ENCODE results near the gene OPN5. TPM values are rescaled to one million over a fixed set of nuclear protein-coding genes. Genes with fewer than 3 reads are reported as not detected.
A peak's percentile ranks its signal among the peaks of the same experiment; 100 is the strongest.

The OPN5 gene
- total RNA-seq, 1 donor = under 0.01 TPM

DNA sequence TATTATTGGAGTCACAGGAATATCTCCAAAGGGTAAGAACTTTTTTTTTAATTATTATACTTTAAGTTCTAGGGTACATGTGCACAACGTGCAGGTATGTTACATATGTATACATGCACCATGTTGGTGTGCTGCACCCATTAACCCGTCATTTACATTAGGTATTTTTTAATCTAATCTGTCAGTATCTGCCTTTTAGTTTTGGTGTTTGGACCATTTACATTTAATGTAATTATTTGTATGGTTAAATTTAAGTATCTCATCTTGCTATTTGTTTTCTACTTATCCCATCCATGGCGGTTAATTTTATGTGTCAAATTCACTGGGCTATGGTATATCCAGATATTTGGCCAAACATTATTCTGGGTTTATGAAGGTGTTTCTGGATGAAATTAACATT is 15.4 kb upstream of the OPN5 start:
- TF ChIP-seq, protein P1, sequence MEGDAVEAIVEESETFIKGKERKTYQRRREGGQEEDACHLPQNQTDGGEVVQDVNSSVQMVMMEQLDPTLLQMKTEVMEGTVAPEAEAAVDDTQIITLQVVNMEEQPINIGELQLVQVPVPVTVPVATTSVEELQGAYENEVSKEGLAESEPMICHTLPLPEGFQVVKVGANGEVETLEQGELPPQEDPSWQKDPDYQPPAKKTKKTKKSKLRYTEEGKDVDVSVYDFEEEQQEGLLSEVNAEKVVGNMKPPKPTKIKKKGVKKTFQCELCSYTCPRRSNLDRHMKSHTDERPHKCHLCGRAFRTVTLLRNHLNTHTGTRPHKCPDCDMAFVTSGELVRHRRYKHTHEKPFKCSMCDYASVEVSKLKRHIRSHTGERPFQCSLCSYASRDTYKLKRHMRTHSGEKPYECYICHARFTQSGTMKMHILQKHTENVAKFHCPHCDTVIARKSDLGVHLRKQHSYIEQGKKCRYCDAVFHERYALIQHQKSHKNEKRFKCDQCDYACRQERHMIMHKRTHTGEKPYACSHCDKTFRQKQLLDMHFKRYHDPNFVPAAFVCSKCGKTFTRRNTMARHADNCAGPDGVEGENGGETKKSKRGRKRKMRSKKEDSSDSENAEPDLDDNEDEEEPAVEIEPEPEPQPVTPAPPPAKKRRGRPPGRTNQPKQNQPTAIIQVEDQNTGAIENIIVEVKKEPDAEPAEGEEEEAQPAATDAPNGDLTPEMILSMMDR (IDR thresholded peaks at IDR 0.05; ENCODE audit: insufficient read depth, low read length) = no peak
- DNase-seq (ENCODE audit: low read depth) = no peak
- no peak overlapping the region for H3K4me3 ChIP-seq (ENCODE audit: low read depth, low read length)

DNA sequence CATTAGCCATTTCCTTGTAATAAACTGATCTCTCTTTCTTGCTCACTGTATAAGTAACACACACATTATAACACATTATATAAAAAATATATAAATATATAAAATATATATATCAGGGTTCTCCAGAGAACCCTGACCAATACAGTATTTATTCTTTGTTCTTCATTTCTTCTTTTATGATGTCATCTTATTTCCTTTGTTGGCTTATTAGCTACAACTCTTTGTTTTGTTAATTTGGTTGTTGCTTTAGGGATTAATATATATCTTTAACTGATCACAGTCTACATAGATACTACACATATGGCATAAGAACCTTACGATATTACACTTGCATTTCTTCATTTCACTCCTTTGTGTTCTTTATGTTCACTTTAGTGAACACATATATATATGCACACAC is 14.7 kb upstream of the OPN5 start:
- DNase-seq (ENCODE audit: low read depth) = no peak
- H3K4me3 ChIP-seq (ENCODE audit: low read depth, low read length) = no peak overlapping the region
- TF ChIP-seq, protein P1 (IDR thresholded peaks at IDR 0.05; ENCODE audit: insufficient read depth, low read length) = no peak

DNA sequence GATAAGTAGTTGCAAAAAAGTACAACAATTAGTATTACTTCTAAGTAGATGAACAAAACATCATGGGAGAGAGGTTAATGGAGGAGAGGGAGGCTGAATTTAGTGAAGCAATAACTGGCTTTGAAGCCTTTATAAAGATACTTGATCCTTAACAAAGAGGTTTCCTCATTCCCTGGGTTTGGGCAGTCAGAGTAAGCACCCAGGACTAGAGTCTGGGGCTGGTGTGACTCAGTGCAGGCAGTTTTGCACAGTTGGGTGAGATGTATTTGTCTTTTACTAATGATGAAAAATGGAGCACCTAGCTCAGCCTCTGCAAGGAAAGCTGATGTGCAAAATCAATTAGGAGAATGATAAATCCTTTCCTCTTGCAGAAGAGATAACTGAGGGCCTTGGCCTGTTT is 11.8 kb upstream of the OPN5 start:
- TF ChIP-seq, protein P1 (IDR thresholded peaks at IDR 0.05; ENCODE audit: insufficient read depth, low read length) = no peak
- DNase-seq (ENCODE audit: low read depth) = no peak
- no peak overlapping the region for H3K4me3 ChIP-seq (ENCODE audit: low read depth, low read length)

DNA sequence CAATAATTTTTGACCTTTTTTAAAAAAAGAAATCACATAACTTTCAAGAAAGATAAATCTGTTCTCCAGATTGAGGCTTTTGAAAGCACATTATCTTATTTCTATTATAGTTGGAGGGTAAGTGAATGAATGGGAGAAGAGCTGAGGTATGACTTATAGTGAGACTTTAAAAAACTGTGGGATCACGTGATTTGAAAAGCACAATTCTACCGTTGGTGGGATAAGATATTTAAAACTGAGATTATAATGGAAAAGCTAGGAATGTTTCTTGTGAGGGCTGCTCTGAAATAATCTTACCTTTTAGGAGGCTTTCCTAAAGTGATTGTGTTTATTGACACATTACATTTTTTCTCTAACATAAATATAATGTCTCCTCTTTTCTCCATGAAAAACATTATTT is 9.5 kb upstream of the OPN5 start:
- TF ChIP-seq, protein P1 (IDR thresholded peaks at IDR 0.05; ENCODE audit: insufficient read depth, low read length) = no peak
- no peak overlapping the region for H3K4me3 ChIP-seq (ENCODE audit: low read depth, low read length)
- no peak for DNase-seq (ENCODE audit: low read depth)

DNA sequence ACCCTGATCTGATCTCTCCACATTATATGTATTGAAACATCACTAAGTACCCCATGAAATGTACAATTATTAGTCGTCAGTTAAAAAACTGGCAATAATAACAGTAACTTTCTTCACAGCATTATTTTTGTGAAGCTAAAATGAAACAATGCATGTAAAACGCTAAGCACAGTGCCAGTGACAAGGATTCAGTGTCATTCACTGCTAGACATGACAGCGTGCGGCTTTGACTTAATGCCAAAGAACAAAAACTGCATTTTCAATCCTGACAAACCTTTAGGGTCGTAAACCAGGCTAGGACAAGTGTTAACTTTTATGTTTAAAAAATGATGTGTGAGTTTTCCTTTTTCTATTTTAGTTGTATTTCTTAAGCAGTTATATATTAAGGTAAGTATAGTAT is 8.8 kb upstream of the OPN5 start:
- H3K4me3 ChIP-seq (ENCODE audit: low read depth, low read length) = no peak overlapping the region
- TF ChIP-seq, protein P1 (IDR thresholded peaks at IDR 0.05; ENCODE audit: insufficient read depth, low read length) = no peak
- no peak for DNase-seq (ENCODE audit: low read depth)

DNA sequence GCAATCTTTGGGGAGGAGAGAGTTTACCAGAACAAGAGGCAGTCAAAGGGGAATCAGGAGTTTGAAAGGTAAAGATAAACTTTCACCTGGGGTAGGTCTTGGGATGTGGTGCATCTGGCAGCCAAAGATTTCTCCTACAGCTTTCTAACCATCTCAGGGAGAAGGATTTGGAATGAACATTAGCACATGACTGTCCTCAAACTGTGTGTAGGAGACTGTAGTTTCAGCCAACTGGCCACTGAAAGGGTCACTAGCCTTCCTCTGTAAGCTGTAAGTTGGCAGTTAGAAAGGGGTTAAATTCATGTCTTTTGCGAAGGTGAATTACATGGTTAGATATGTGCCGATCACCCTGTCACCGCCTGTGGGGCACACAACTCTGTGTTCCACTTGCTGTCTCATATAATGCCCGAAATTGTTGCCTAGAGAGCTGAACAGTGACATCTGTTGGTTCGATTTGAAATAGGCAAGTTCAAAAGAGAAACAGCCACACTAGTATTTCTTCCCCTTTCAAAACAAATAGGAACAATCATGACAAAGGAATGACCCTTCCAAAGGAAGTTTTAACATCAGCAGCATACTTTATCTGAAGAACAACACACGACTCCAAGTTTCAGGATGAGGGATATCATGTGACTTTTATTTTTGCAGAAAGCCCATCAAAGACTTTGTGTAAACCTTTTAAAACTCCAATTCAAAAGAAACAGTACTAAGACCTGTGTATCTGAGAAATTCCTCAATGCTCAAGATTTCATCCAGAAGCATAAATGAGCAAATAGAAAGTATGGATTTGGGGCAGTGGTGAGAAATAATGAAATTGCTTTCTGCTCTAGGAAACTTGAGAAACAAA is 1.1 kb upstream of the OPN5 start:
- H3K4me3 ChIP-seq (ENCODE audit: low read depth, low read length) = no peak overlapping the region
- peak; percentile 85 for DNase-seq (ENCODE audit: low read depth)
- TF ChIP-seq, protein P1 (IDR thresholded peaks at IDR 0.05; ENCODE audit: insufficient read depth, low read length) = peak; percentile 79

Data from fibroblast of the aortic adventitia (primary cell).